Lower leg skin (tissue), 4 donors: ENCODE measurements around the gene GIMAP1. TPM values are rescaled to one million over a fixed set of nuclear protein-coding genes. Genes with fewer than 3 reads are reported as not detected.

Experiments used
- DNase-seq, 2 donors: peaks; one replicate each; pipeline ENCODE4 v3.0.0-alpha.2; 2019; ENCODE audit warnings: low spot score in 2 of 2
- H3K4me3 ChIP-seq: fragments of 200-600 bp; sonication (generic); 2 replicates; pipeline ENCODE4 v1.5.1; 2017; ENCODE audit warnings: mild to moderate bottlenecking, low read depth; ENCODE audit not compliant: poor library complexity, severe bottlenecking
- CTCF ChIP-seq, 3 donors: fragments of 450-650 bp; IDR thresholded peaks; one replicate each; pipeline ENCODE4 v1.5.1; 2016; ENCODE audit warnings: antibody characterized with exemption in 3 of 3, mild to moderate bottlenecking in 3 of 3, moderate library complexity in 2 of 3
- POLR2A ChIP-seq, 2 donors: fragments of 450-650 bp; IDR thresholded peaks; one replicate each; pipeline ENCODE4 v1.6.1; 2016 to 2017; ENCODE audit warnings: antibody characterized with exemption in 2 of 2, mild to moderate bottlenecking in 1 of 2, moderate library complexity in 1 of 2
- WGBS, 2 donors: methylation state at CpG; one replicate each; pipeline ENCODE4 v1.1.5; 2018; 5-methylcytosine and 5-hydroxymethylcytosine counted together
- intact Hi-C: fragments of 100-400 bp; cut with DNase I; formaldehyde crosslinking; loops from one replicate; pipeline ENCODE4 v1.15.0; 2023; ENCODE audit warnings: low total_unique reads
- total RNA-seq, 4 donors: library from RNA; depleted of rRNA; stranded (reverse); fragments of >200 nt; gene quantifications; one replicate each; pipeline ENCODE4 v1.1.0, GENCODE V29; 2016

GIMAP1 gene
- total RNA-seq, 4 donors from 2014 or later, result 1.5 to 4.6 (median 2.7) TPM

- intact Hi-C loops, result no loop called here
- DNase-seq, result no peak
- H3K4me3 ChIP-seq, result no peak overlapping the region
- 78 to 90% methylated on average over 11 of the region's 11 CpGs for WGBS, 2 donors
- TF ChIP-seq POLR2A (IDR thresholded peaks at IDR 0.05) (no peak), CTCF (IDR thresholded peaks at IDR 0.05) (no peak)
Measured at GRCh38 chr7:150721970-150722373, 5.6 kb downstream of the GIMAP1 start.

GRCh38 chr7:150722431-150722931 is 6.1 kb downstream of the GIMAP1 start:
- TF ChIP-seq POLR2A (IDR thresholded peaks at IDR 0.05) (no peak), CTCF (IDR thresholded peaks at IDR 0.05) (no peak)
- no peak overlapping the region for H3K4me3 ChIP-seq
- DNase-seq, result no peak
- WGBS, 2 donors, result 57 to 60% methylated on average over 12 of the region's 12 CpGs
- intact Hi-C loops, result no loop called here

GRCh38 chr7:150723467-150723866 is 7.1 kb downstream of the GIMAP1 start:
- no peak for DNase-seq

GRCh38 chr7:150727381-150727780 is 11.0 kb downstream of the GIMAP1 start:
- DNase-seq, result no peak
- TF ChIP-seq POLR2A (IDR thresholded peaks at IDR 0.05), result no peak
- TF ChIP-seq CTCF (IDR thresholded peaks at IDR 0.05), result no peak
- no peak overlapping the region for H3K4me3 ChIP-seq
- intact Hi-C loops, result no loop called here
- 66 to 67% methylated on average over 3 of the region's 3 CpGs for WGBS, 2 donors

More at GRCh38 chr7:150723467-150723866, 7.1 kb downstream of the GIMAP1 start:
- intact Hi-C loops, result no loop called here
- 79 to 87% methylated on average over 1 of the region's 1 CpG for WGBS, 2 donors
- TF ChIP-seq POLR2A (IDR thresholded peaks at IDR 0.05) (no peak), CTCF (IDR thresholded peaks at IDR 0.05) (no peak)
- H3K4me3 ChIP-seq, result no peak overlapping the region

- H3K4me3 ChIP-seq, result no peak overlapping the region
- no peak for DNase-seq
- TF ChIP-seq POLR2A (IDR thresholded peaks at IDR 0.05) (no peak), CTCF (IDR thresholded peaks at IDR 0.05) (no peak)
- intact Hi-C loops, result no loop called here
Measured at GRCh38 chr7:150728011-150728410, 11.6 kb downstream of the GIMAP1 start.

GRCh38 chr7:150728609-150729008 is 12.2 kb downstream of the GIMAP1 start:
- intact Hi-C loops, result no loop called here
- no peak for DNase-seq
- H3K4me3 ChIP-seq, result no peak overlapping the region
- TF ChIP-seq POLR2A (IDR thresholded peaks at IDR 0.05), result no peak
- no peak for TF ChIP-seq CTCF (IDR thresholded peaks at IDR 0.05)
